HEK293T (cell line): ENCODE data around the gene CLK2.

Source experiments
- BHLHE40 ChIP-seq: fragments of 450-650 bp; IDR thresholded peaks from 2 replicates; pipeline ENCODE4 v1.6.1; 2016; ENCODE audit warnings: mild to moderate bottlenecking, moderate library complexity, borderline replicate concordance
- CTBP1 ChIP-seq: fragments of 450-650 bp; IDR thresholded peaks from 2 replicates; pipeline ENCODE4 v1.6.1; 2016; ENCODE audit warnings: borderline replicate concordance
- FOXK2 ChIP-seq: fragments of 450-650 bp; IDR thresholded peaks from 2 replicates; pipeline ENCODE4 v1.6.1; 2016; ENCODE audit warnings: mild to moderate bottlenecking
- HDGF ChIP-seq: fragments of 450-650 bp; IDR thresholded peaks from 2 replicates; pipeline ENCODE4 v1.6.1; 2017; ENCODE audit warnings: antibody characterized with exemption, borderline replicate concordance
- L3MBTL2 ChIP-seq: fragments of 450-650 bp; conservative IDR thresholded peaks from 2 replicates; pipeline ENCODE4 v1.6.1; 2016; ENCODE audit warnings: mild to moderate bottlenecking
- SP1 ChIP-seq: fragments of 450-650 bp; IDR thresholded peaks from 2 replicates; pipeline ENCODE4 v1.6.1; 2017
- TARDBP ChIP-seq: fragments of 450-650 bp; IDR thresholded peaks from 2 replicates; pipeline ENCODE4 v1.6.1; 2016
- ZNF384 ChIP-seq: fragments of 450-650 bp; IDR thresholded peaks from 2 replicates; pipeline ENCODE4 v1.6.1; 2016
- TF ChIP-seq, protein P1 (sequence below): fragments of 450-650 bp; IDR thresholded peaks from 2 replicates; pipeline ENCODE4 v1.6.1; 2016

DNA sequence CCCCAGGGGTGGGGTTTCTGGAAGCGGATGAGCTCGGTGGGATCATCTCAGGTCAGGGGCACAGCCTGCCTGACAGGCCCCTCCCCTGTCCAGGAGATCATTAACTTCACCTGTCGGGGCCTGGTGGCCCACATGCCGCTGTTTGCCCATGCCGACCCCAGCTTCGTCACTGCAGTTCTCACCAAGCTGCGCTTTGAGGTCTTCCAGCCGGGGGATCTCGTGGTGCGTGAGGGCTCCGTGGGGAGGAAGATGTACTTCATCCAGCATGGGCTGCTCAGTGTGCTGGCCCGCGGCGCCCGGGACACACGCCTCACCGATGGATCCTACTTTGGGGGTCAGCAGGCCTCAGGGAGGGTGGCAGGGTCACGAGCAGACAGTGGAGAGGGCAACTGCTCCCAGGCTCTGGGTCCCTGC is 12.3 kb upstream of the CLK2 start:
- no peak for TF ChIP-seq TARDBP
- no peak for TF ChIP-seq HDGF
- no peak for TF ChIP-seq L3MBTL2
- no peak for TF ChIP-seq CTBP1
- no peak for TF ChIP-seq SP1
- TF ChIP-seq FOXK2: no peak
- TF ChIP-seq, protein P1, sequence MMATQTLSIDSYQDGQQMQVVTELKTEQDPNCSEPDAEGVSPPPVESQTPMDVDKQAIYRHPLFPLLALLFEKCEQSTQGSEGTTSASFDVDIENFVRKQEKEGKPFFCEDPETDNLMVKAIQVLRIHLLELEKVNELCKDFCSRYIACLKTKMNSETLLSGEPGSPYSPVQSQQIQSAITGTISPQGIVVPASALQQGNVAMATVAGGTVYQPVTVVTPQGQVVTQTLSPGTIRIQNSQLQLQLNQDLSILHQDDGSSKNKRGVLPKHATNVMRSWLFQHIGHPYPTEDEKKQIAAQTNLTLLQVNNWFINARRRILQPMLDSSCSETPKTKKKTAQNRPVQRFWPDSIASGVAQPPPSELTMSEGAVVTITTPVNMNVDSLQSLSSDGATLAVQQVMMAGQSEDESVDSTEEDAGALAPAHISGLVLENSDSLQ: no peak
- TF ChIP-seq ZNF384: no peak
- TF ChIP-seq BHLHE40: no peak
